HCT116 (cell line): ENCODE data around the gene EXOSC7. TPM values are rescaled to one million over a fixed set of nuclear protein-coding genes. Genes with fewer than 3 reads are reported as not detected.

ENCODE experiments used
- ATAC-seq: fragments of 200-7000 bp; cut with Tn5 transposase; 2 replicates; pipeline ENCODE4 v1.9.1; 2020; ENCODE audit warnings: mild to moderate bottlenecking, moderate library complexity
- BruUV-seq: library from RNA; stranded (reverse); fragments of 400-500 nt; replicated peaks from 2 replicates; lab custom pipeline; 2021; lab: Mats Ljungman, UMichigan
- CTCF ChIA-PET: fragments of 300-600 bp; sonication (Branson Sonifier 250); formaldehyde crosslinking; loops from one replicate; lab custom pipeline; 2021; ENCODE audit warnings: antibody characterized with exemption; lab: Charles Lee
- POLR2A ChIA-PET: fragments of 300-600, 350-600 bp; sonication (Branson Sonifier 250); formaldehyde crosslinking; loops from one replicate; lab custom pipeline; 2021; ENCODE audit warnings: antibody characterized with exemption; lab: Charles Lee
- RAD21 ChIA-PET, 2 experiments: fragments of 300-600 bp; sonication (Branson Sonifier 250); formaldehyde crosslinking; loops; one replicate each; lab custom pipeline; 2023; ENCODE audit warnings: low total read pairs in 2 of 2; ENCODE audit not compliant: uncharacterized antibody in 2 of 2, unreplicated experiment in 2 of 2, low non-redundant PET in 1 of 2; lab: Charles Lee
- DNase-seq: peaks from one replicate; pipeline ENCODE4 v3.0.0-alpha.2; 2010; ENCODE audit warnings: low read depth, low spot score
- H2AFZ ChIP-seq: fragments of 200-600 bp; shearing (Covaris generic), sonication (generic); 2 replicates; pipeline ENCODE4 v1.6.1; 2017; ENCODE audit warnings: low read depth, mixed run types, mixed read lengths, antibody characterized with exemption, low read length; ENCODE audit not compliant: poor library complexity, severe bottlenecking
- H3K27ac ChIP-seq: 2 replicates; pipeline ENCODE4 v1.5.1; 2012; ENCODE audit warnings: low read depth, low read length
- H3K27me3 ChIP-seq: fragments of 200-600 bp; sonication (generic); 2 replicates; pipeline ENCODE4 v1.6.1; 2016; ENCODE audit warnings: mixed run types, low read length, mixed read lengths; ENCODE audit not compliant: insufficient read depth
- H3K36me3 ChIP-seq, 2 experiments: fragments of 200-500 bp in 1 of 2; fragments of 200-600 bp in 1 of 2; sonication (Bioruptor generic) in 1 of 2; sonication (generic) in 1 of 2; 2 replicates each; pipeline versions ENCODE4 v1.5.1 to v1.6.1; 2014 to 2016; ENCODE audit warnings: low read length in 2 of 2, inconsistent platforms in 1 of 2, mixed read lengths in 1 of 2, mixed run types in 1 of 2; ENCODE audit not compliant: insufficient read depth in 2 of 2, control insufficient read depth in 1 of 2
- H3K4me1 ChIP-seq, 2 experiments: fragments of 200-600 bp in 1 of 2; sonication (generic) in 1 of 2; 2 replicates each; pipeline versions ENCODE4 v1.5.1 to v1.6.1; 2012 to 2017; ENCODE audit warnings: low read length in 2 of 2, inconsistent platforms in 1 of 2, mild to moderate bottlenecking in 1 of 2, mixed read lengths in 1 of 2, mixed run types in 1 of 2, moderate library complexity in 1 of 2; ENCODE audit not compliant: insufficient read depth in 2 of 2, control insufficient read depth in 1 of 2
- H3K4me2 ChIP-seq: fragments of 200-600 bp; sonication (generic); 2 replicates; pipeline ENCODE4 v1.6.1; 2017; ENCODE audit warnings: mixed run types, low read length, mixed read lengths
- H3K4me3 ChIP-seq, 2 experiments: fragments of 200-600 bp in 1 of 2; sonication (generic) in 1 of 2; replicated peaks in 1 of 2; 2 replicates each; pipeline ENCODE4 v1.5.1; 2011 to 2016; ENCODE audit warnings: low read length in 2 of 2, control low read depth in 1 of 2, low read depth in 1 of 2, mild to moderate bottlenecking in 1 of 2, mixed read lengths in 1 of 2, mixed run types in 1 of 2
- H3K79me2 ChIP-seq: fragments of 200-600 bp; sonication (generic); 2 replicates; pipeline ENCODE4 v1.6.1; 2017; ENCODE audit warnings: mild to moderate bottlenecking, mixed run types, low read length, moderate library complexity, mixed read lengths; ENCODE audit not compliant: insufficient read depth
- H3K9ac ChIP-seq: fragments of 200-600 bp; sonication (generic); 2 replicates; pipeline ENCODE4 v1.6.1; 2016; ENCODE audit warnings: low read length, mixed read lengths
- H3K9me2 ChIP-seq: fragments of 200-600 bp; sonication (generic), shearing (Covaris generic); 2 replicates; pipeline ENCODE4 v1.6.1; 2017; ENCODE audit warnings: mixed run types, mild to moderate bottlenecking, moderate library complexity; ENCODE audit not compliant: insufficient read depth
- H3K9me3 ChIP-seq, 2 experiments: fragments of 200-500 bp in 1 of 2; fragments of 200-600 bp in 1 of 2; sonication (Bioruptor generic) in 1 of 2; sonication (generic) in 1 of 2; 2 replicates each; pipeline ENCODE4 v1.6.1; 2014 to 2017; ENCODE audit warnings: low read length in 2 of 2, mixed read lengths in 2 of 2, inconsistent platforms in 1 of 2, low read depth in 1 of 2, mild to moderate bottlenecking in 1 of 2, mixed run types in 1 of 2, moderate library complexity in 1 of 2; ENCODE audit not compliant: control insufficient read depth in 1 of 2, insufficient read depth in 1 of 2
- H4K20me1 ChIP-seq: fragments of 200-600 bp; sonication (generic), shearing (Covaris generic); 2 replicates; pipeline ENCODE4 v1.6.1; 2017; ENCODE audit warnings: mixed run types, mild to moderate bottlenecking, moderate library complexity; ENCODE audit not compliant: insufficient read depth
- CBX3 ChIP-seq: IDR thresholded peaks from 2 replicates; pipeline ENCODE4 v1.6.1; 2012; ENCODE audit warnings: low read depth
- CEBPB ChIP-seq: IDR thresholded peaks from 2 replicates; pipeline ENCODE4 v1.6.1; 2012; ENCODE audit warnings: low read depth
- EGR1 ChIP-seq: IDR thresholded peaks from 2 replicates; pipeline ENCODE4 v1.6.1; 2012; ENCODE audit warnings: low read depth
- EZH2 ChIP-seq: fragments of 200-600 bp; sonication (generic); IDR thresholded peaks from 2 replicates; pipeline ENCODE4 v1.6.1; 2017; ENCODE audit warnings: antibody characterized with exemption, mixed run types
- EZH2phosphoT487 ChIP-seq: fragments of 200-600 bp; IDR thresholded peaks from 2 replicates; pipeline ENCODE4 v1.6.1; 2018; ENCODE audit warnings: antibody characterized with exemption, borderline replicate concordance
- FOSL1 ChIP-seq: IDR thresholded peaks from 2 replicates; pipeline ENCODE4 v1.6.1; 2012; ENCODE audit warnings: low read depth
- JUND ChIP-seq: IDR thresholded peaks from 2 replicates; pipeline ENCODE4 v1.6.1; 2012
- POLR2A ChIP-seq: IDR thresholded peaks from 2 replicates; pipeline ENCODE4 v1.7.0; 2011; ENCODE audit warnings: borderline replicate concordance; ENCODE audit not compliant: insufficient read depth, insufficient read length; ENCODE audit errors: extremely low read depth
- RAD21 ChIP-seq: IDR thresholded peaks from 2 replicates; pipeline ENCODE4 v1.6.1; 2012; ENCODE audit warnings: low read depth, mild to moderate bottlenecking
- SIN3A ChIP-seq: IDR thresholded peaks from 2 replicates; pipeline ENCODE4 v1.6.1; 2012; ENCODE audit warnings: low read depth
- SRF ChIP-seq: IDR thresholded peaks from 2 replicates; pipeline ENCODE4 v1.6.1; 2012; ENCODE audit warnings: low read depth
- TCF7L2 ChIP-seq: IDR thresholded peaks from 2 replicates; pipeline ENCODE4 v1.7.0; 2011; ENCODE audit warnings: borderline replicate concordance, inconsistent platforms; ENCODE audit not compliant: insufficient read depth, insufficient read length; ENCODE audit errors: extremely low read depth
- ZFX ChIP-seq: fragments of 450-650 bp; IDR thresholded peaks from 2 replicates; pipeline ENCODE4 v1.6.1; 2017
- ZNF274 ChIP-seq: fragments of 200-500 bp; sonication (Bioruptor generic); IDR thresholded peaks from 2 replicates; pipeline ENCODE4 v1.6.1; 2014; ENCODE audit warnings: mild to moderate bottlenecking, low read depth, low read length, inconsistent platforms
- intact Hi-C: fragments of 100-400 bp; cut with micrococcal nuclease; formaldehyde crosslinking; loops from 2 replicates; pipeline ENCODE4 v1.10.0; 2022
- total RNA-seq: library from RNA; stranded (reverse); gene quantifications from one replicate; pipeline ENCODE4 v1.2.1, GENCODE V29; 2021; ENCODE audit not compliant: unreplicated experiment
- TF ChIP-seq, protein P1 (sequence below): IDR thresholded peaks from 2 replicates; pipeline ENCODE4 v1.6.1; 2012
- TF ChIP-seq, protein P2 (sequence below): IDR thresholded peaks from 2 replicates; pipeline ENCODE4 v1.6.1; 2012
- TF ChIP-seq, protein P3 (sequence below): IDR thresholded peaks from 2 replicates; pipeline ENCODE4 v1.6.1; 2011; ENCODE audit warnings: mild to moderate bottlenecking, low read length, moderate library complexity; ENCODE audit not compliant: insufficient replicate concordance; ENCODE audit errors: extremely low read depth
- TF ChIP-seq, protein P4 (sequence below), 3 experiments: fragments of 200-600 bp in 1 of 3; sonication (generic) in 1 of 3; IDR thresholded peaks in 2 of 3; conservative IDR thresholded peaks in 1 of 3; 2 replicates each; pipeline ENCODE4 v1.5.1; 2012 to 2017; ENCODE audit warnings: low read depth in 2 of 3, low read length in 2 of 3, antibody characterized with exemption in 1 of 3, borderline replicate concordance in 1 of 3, control low read depth in 1 of 3, mild to moderate bottlenecking in 1 of 3, mixed read lengths in 1 of 3, mixed run types in 1 of 3, moderate library complexity in 1 of 3; ENCODE audit not compliant: insufficient read depth in 1 of 3

The EXOSC7 gene
- total RNA-seq, 1 experiment from 2014 or later, result 72.6 TPM

DNA sequence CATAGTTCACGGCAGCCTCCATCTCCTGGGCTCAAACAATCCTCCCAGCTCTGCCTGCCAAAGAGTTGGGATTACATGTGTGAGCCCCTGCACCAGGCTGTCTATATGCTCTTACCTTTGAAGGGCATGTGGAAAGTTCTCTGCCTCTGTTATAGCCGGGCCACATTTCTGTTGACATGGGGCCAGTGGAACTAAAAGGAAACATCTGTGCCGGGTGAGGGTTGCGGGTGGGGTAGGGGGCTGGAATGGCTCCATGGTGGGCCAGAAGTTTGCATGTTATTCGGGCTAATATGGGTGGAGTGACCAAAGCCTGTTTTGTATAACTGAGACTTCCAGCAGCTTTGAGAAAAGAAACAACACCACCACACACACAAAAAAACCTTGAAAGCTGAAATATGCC, 41.8 kb downstream of the EXOSC7 start:
- Histone ChIP-seq H3K9me3 (no peaks in the 10 kb centered on the region), H3K9ac (no peak overlapping the region), H3K27me3 (no peaks in the 10 kb centered on the region), H3K27ac (no peak overlapping the region), H3K9me2 (no peaks in the 10 kb centered on the region), H3K4me2 (no peak overlapping the region), H3K79me2 (no peaks in the 10 kb centered on the region), H3K4me3 (no peak overlapping the region), H3K36me3 (0 out of 4 replicates have a peak, but pooled peaks cover 2% of the 10 kb centered on the region in 2 experiments), H2AFZ (no peak overlapping the region), H3K4me1 (no peaks in the 10 kb centered on the region), H4K20me1 (no peaks in the 10 kb centered on the region)
- intact Hi-C loops, result no loop called here
- RAD21 ChIA-PET, result no interaction called here
- POLR2A ChIA-PET, result no interaction called here
- CTCF ChIA-PET, result no interaction called here
- DNase-seq (no peak), ATAC-seq (no peak)
- TF ChIP-seq TCF7L2, result no peak
- TF ChIP-seq CEBPB, result no peak
- BruUV-seq, result no TSS peak

DNA sequence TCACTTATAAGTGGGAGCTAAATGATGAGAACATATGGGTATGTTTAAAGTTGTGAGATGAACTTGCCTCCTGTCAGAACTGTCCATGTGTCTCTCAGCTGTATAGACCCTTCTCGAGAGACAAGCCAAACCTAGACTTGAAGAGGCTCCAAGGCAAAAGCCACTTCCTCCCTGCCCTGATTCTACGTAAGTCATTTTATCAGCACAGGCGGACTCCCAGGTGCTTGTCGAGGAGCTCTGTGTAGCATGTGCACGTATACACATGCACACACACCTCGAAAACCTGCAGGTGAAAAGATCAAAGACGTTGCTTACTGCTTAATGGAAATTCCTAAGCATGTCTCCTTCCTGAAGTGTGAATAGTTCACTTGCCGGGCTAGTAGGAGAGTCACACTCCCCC, 44.5 kb downstream of the EXOSC7 start:
- H3K36me3 ChIP-seq, result no peaks in the 10 kb centered on the region
- H2AFZ ChIP-seq, result no peak overlapping the region
- no TSS peak for BruUV-seq
- H4K20me1 ChIP-seq, result no peaks in the 10 kb centered on the region
- H3K79me2 ChIP-seq, result no peaks in the 10 kb centered on the region
- intact Hi-C loops, result no loop called here
- H3K4me3 ChIP-seq, result no peak overlapping the region
- no peak overlapping the region for H3K27ac ChIP-seq
- H3K4me1 ChIP-seq, result no peaks in the 10 kb centered on the region; a peak in 1 of 4 replicates
- DNase-seq, result no peak
- CTCF ChIA-PET, result no interaction called here
- H3K9ac ChIP-seq, result no peak overlapping the region
- ATAC-seq, result no peak
- RAD21 ChIA-PET, result no interaction called here
- POLR2A ChIA-PET, result no interaction called here
- H3K9me2 ChIP-seq, result no peaks in the 10 kb centered on the region
- H3K4me2 ChIP-seq, result no peak overlapping the region
- H3K27me3 ChIP-seq, result no peaks in the 10 kb centered on the region
- H3K9me3 ChIP-seq, result no peaks in the 10 kb centered on the region
- TF ChIP-seq, protein P1, sequence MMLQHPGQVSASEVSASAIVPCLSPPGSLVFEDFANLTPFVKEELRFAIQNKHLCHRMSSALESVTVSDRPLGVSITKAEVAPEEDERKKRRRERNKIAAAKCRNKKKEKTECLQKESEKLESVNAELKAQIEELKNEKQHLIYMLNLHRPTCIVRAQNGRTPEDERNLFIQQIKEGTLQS, result no peak
- TF ChIP-seq, protein P2, sequence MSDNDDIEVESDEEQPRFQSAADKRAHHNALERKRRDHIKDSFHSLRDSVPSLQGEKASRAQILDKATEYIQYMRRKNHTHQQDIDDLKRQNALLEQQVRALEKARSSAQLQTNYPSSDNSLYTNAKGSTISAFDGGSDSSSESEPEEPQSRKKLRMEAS, result no peak
- no peak for TF ChIP-seq EGR1
- TF ChIP-seq RAD21, result no peak
- no peak for TF ChIP-seq SRF
- no peak for TF ChIP-seq JUND
- TF ChIP-seq, protein P3, sequence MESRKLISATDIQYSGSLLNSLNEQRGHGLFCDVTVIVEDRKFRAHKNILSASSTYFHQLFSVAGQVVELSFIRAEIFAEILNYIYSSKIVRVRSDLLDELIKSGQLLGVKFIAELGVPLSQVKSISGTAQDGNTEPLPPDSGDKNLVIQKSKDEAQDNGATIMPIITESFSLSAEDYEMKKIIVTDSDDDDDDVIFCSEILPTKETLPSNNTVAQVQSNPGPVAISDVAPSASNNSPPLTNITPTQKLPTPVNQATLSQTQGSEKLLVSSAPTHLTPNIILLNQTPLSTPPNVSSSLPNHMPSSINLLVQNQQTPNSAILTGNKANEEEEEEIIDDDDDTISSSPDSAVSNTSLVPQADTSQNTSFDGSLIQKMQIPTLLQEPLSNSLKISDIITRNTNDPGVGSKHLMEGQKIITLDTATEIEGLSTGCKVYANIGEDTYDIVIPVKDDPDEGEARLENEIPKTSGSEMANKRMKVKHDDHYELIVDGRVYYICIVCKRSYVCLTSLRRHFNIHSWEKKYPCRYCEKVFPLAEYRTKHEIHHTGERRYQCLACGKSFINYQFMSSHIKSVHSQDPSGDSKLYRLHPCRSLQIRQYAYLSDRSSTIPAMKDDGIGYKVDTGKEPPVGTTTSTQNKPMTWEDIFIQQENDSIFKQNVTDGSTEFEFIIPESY, result no peak
- no peak for TF ChIP-seq POLR2A
- TF ChIP-seq, protein P4, sequence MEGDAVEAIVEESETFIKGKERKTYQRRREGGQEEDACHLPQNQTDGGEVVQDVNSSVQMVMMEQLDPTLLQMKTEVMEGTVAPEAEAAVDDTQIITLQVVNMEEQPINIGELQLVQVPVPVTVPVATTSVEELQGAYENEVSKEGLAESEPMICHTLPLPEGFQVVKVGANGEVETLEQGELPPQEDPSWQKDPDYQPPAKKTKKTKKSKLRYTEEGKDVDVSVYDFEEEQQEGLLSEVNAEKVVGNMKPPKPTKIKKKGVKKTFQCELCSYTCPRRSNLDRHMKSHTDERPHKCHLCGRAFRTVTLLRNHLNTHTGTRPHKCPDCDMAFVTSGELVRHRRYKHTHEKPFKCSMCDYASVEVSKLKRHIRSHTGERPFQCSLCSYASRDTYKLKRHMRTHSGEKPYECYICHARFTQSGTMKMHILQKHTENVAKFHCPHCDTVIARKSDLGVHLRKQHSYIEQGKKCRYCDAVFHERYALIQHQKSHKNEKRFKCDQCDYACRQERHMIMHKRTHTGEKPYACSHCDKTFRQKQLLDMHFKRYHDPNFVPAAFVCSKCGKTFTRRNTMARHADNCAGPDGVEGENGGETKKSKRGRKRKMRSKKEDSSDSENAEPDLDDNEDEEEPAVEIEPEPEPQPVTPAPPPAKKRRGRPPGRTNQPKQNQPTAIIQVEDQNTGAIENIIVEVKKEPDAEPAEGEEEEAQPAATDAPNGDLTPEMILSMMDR (IDR thresholded peaks at IDR 0.05 in 2 of 3, conservative IDR thresholded peaks at IDR 0.05 in 1 of 3; ENCODE audit: borderline replicate concordance in 1 of 3, insufficient read depth in 1 of 3, low read depth in 2 of 3, low read length in 2 of 3), result no peak
- TF ChIP-seq CBX3, result no peak
- no peak for TF ChIP-seq CEBPB
- no peak for TF ChIP-seq EZH2phosphoT487
- no peak for TF ChIP-seq TCF7L2
- TF ChIP-seq FOSL1, result no peak
- TF ChIP-seq ZFX, result no peak
- TF ChIP-seq SIN3A, result no peak
- no peak for TF ChIP-seq EZH2
- no peak for TF ChIP-seq ZNF274
